GM06990 (cell line): ENCODE data around the gene TBCD.

Experiments
- DNase-seq: peaks from one replicate; pipeline ENCODE4 v3.0.0-alpha.2; 2011; ENCODE audit not compliant: insufficient read length; ENCODE audit errors: extremely low read depth
- H3K27me3 ChIP-seq: replicated peaks from 2 replicates; pipeline ENCODE4 v1.6.0; 2011; ENCODE audit warnings: low read length; ENCODE audit not compliant: control insufficient read depth, insufficient read depth
- H3K36me3 ChIP-seq: 2 replicates; pipeline ENCODE4 v1.5.1; 2011; ENCODE audit warnings: low read length; ENCODE audit not compliant: control insufficient read depth, insufficient read depth
- H3K4me3 ChIP-seq: replicated peaks from 2 replicates; pipeline ENCODE4 v1.5.1; 2011; ENCODE audit warnings: low read depth, mild to moderate bottlenecking, control low read depth, low read length
- TF ChIP-seq, protein P1 (sequence below): IDR thresholded peaks from 2 replicates; pipeline ENCODE4 v1.5.1; 2011; ENCODE audit warnings: low read length, control low read depth, mild to moderate bottlenecking, inconsistent platforms; ENCODE audit not compliant: insufficient read depth, poor library complexity, severe bottlenecking

Gene TBCD

DNA sequence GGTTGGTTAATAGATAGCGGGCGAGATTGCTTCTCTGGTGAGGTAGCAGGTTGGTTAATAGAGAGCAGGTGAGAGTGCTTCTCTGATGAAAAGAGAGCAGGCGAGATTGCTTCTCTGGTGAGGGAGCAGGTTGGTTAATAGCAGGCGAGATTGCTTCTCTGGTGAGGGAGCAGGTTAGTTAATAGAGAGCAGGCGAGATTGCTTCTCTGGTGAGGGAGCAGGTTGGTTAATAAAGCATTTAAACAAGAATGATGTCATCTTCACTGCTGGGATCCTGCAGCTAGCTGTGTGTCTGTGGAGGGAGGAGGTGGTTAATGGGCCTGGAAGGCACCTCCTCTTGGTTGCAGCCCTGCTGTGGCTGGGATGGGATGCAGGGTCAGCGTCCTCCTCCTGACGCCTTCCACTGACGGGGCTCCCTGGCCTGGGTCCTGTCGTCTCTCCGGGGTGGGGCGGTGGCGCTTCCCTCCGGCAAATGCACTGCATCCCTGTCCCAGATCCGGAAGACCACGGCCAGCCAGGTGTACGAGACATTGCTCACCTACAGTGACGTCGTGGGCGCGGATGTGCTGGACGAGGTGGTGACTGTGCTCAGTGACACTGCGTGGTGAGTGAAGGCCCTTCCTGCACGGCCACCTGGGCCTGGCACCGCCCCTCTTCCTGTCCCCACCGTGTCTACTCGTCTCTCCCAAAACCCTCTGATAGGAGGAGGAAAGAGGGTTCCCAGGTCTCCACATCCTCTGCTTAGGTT is 187.2 kb downstream of the TBCD start:
- Histone ChIP-seq H3K4me3 (no peak overlapping the region), H3K36me3 (peaks cover 27% of the 10 kb centered on the region), H3K27me3 (no peaks in the 10 kb centered on the region)
- DNase-seq = no peak
- TF ChIP-seq, protein P1, sequence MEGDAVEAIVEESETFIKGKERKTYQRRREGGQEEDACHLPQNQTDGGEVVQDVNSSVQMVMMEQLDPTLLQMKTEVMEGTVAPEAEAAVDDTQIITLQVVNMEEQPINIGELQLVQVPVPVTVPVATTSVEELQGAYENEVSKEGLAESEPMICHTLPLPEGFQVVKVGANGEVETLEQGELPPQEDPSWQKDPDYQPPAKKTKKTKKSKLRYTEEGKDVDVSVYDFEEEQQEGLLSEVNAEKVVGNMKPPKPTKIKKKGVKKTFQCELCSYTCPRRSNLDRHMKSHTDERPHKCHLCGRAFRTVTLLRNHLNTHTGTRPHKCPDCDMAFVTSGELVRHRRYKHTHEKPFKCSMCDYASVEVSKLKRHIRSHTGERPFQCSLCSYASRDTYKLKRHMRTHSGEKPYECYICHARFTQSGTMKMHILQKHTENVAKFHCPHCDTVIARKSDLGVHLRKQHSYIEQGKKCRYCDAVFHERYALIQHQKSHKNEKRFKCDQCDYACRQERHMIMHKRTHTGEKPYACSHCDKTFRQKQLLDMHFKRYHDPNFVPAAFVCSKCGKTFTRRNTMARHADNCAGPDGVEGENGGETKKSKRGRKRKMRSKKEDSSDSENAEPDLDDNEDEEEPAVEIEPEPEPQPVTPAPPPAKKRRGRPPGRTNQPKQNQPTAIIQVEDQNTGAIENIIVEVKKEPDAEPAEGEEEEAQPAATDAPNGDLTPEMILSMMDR = no peak

DNA sequence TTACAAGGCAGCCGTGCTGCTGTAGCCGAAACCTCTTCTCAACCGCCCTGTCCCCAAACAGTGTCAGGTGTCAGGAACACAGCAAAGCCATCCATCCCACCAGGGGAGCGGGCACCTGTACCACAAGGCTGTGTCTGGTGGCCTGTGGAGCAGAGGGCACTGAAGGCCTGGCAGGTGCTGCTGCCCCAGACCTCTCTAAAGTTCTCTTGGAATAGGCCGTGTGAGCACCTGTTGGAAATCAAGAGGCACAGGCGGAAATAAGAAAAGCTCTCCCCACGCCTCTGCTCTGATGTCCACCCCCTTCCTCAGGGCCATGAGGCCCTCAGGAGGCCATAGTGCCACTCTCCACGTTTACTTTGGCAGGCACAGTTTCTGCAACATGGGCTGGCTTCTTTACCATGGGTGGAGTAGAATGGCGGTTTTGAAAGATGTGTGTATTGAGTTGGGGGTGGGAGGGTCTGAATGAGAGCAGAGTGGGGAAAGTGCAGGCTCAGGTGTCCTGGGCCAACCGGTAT is 187.8 kb downstream of the TBCD start:
- DNase-seq = no peak
- peaks cover 27% of the 10 kb centered on the region for H3K36me3 ChIP-seq
- H3K27me3 ChIP-seq = no peaks in the 10 kb centered on the region
- TF ChIP-seq, protein P1 = no peak
- H3K4me3 ChIP-seq = no peak overlapping the region

DNA sequence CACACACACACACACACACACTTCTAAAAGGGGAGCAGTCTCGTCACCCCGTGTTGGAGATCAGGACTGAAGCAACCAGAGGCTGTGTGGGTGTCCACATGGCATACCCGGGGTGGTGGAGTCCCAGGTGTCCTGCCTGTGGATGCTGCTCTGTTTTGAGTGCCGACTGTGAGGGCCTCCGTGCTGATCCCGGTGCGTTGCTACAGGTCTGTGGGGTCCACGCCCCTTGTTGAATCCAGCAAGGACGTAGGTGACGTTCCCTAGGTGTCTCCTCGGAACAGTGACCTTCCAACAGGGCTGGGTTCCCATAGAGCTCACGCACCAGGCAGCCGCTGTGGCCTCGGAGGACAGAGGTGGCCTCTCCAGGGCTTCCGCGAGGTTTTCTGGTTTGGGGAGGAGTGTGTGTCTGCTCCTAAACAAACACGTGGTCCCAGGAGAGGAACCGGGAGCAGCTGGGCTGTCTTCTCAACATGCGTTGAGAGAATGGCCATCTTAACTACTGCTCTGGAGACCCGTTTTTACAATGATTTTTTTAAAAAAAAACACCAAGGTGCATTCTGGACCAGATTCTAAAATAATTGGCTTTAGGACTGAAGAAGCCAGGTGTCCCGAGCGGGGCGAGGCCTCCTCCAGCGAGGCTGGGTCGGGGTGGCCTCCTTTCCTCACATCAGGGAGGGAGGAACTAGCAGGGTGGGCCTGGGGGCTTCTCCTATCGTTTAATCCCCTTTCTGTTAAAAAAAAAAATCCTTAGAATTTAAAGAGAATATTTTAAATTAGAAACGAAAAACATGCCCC is 188.6 kb downstream of the TBCD start:
- Histone ChIP-seq H3K27me3 (no peaks in the 10 kb centered on the region), H3K4me3 (no peak overlapping the region), H3K36me3 (peaks cover 27% of the 10 kb centered on the region)
- TF ChIP-seq, protein P1 = no peak
- DNase-seq = no peak

DNA sequence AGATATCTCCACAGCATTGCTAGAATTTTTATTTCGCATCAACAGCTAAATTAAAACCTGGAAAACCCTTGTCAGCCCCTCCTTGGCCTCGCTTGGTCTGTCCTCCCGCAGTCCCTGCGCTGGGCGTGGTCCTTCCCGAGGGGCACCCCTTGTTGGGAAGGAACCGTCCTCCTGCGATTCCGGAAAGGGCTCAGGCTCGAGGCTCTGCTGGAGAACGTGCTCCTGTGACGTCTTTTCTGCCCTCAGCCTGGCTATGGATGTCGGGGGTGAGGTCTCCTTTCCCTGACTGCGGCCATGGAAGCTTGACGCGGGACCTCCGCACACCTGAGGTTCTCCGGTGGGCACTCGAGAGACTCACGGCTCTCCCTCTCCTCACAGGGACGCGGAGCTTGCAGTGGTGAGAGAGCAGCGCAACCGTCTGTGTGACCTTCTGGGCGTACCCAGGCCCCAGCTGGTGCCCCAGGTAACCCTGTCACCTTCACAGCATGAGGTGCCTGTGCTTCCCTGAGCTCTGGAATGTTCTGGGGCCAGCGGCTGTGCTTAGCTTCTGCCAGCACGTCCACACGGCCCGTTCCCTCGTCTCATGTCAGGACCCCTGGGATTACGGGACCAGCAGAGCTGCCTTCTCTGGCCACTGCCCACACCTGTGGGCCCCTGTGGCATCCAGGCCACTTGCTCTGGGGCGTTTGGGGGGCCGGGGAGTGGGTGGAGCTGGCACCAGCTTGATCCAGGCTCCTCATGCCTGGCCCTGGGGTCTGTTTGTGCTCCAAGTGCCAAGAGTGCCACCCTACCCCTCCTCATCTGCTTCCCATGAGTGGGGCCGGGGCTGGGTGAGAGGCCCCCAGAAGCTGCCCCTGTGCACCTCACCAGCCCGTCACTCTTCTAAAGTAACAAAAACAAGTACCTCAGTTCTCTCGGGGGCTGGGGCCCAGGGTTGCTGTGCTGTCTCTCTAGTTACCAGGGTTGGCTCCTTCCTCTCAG is 189.4 kb downstream of the TBCD start:
- TF ChIP-seq, protein P1 = no peak
- Histone ChIP-seq H3K36me3 (peaks cover 27% of the 10 kb centered on the region), H3K27me3 (no peaks in the 10 kb centered on the region), H3K4me3 (no peak overlapping the region)
- DNase-seq = no peak
